Fibroblast of upper back skin (primary cell): ENCODE results near the gene PTPN14.
A peak's percentile ranks its signal among the peaks of the same experiment; 100 is the strongest.

Experiments
- DNase-seq: peaks from one replicate; pipeline ENCODE4 v3.0.0-alpha.2; 2013

Gene PTPN14

GRCh38 chr1:214422137-214422671 is 129.2 kb downstream of the PTPN14 start:
- peak; percentile 91 for DNase-seq

GRCh38 chr1:214420833-214421232 is 130.6 kb downstream of the PTPN14 start:
- DNase-seq = no peak

- DNase-seq = no peak
Observed at GRCh38 chr1:214420341-214420740, 131.1 kb downstream of the PTPN14 start.

GRCh38 chr1:214419650-214420049 is 131.8 kb downstream of the PTPN14 start:
- no peak for DNase-seq

GRCh38 chr1:214418391-214418790 is 133.0 kb downstream of the PTPN14 start:
- DNase-seq = no peak

- DNase-seq = no peak
Observed at GRCh38 chr1:214417545-214418210, 133.7 kb downstream of the PTPN14 start.

GRCh38 chr1:214416858-214417257 is 134.5 kb downstream of the PTPN14 start:
- no peak for DNase-seq

GRCh38 chr1:214416417-214416816 is 135.0 kb downstream of the PTPN14 start:
- peak; percentile 81 for DNase-seq

- DNase-seq = no peak
Observed at GRCh38 chr1:214415131-214415530, 136.3 kb downstream of the PTPN14 start.

GRCh38 chr1:214414691-214415090 is 136.7 kb downstream of the PTPN14 start:
- no peak for DNase-seq

GRCh38 chr1:214413315-214413714 is 138.1 kb downstream of the PTPN14 start:
- no peak for DNase-seq

- DNase-seq = peak; percentile 54
Observed at GRCh38 chr1:214404571-214405213, 146.7 kb downstream of the PTPN14 start.

- DNase-seq = peak; percentile 87
Observed at GRCh38 chr1:214404154-214404553, 147.2 kb downstream of the PTPN14 start.

- DNase-seq = no peak
Observed at GRCh38 chr1:214403431-214403830, 148.0 kb downstream of the PTPN14 start.

- no peak for DNase-seq
Observed at GRCh38 chr1:214402613-214403083, 148.8 kb downstream of the PTPN14 start.

GRCh38 chr1:214401666-214402065 is 149.7 kb downstream of the PTPN14 start:
- peak; percentile 76 for DNase-seq

- peak; percentile 88 for DNase-seq
Observed at GRCh38 chr1:214400131-214400530, 151.3 kb downstream of the PTPN14 start.

- DNase-seq = no peak
Observed at GRCh38 chr1:214398490-214398889, 152.9 kb downstream of the PTPN14 start.

- no peak for DNase-seq
Observed at GRCh38 chr1:214397497-214397896, 153.9 kb downstream of the PTPN14 start.

- DNase-seq = peak; percentile 37
Observed at GRCh38 chr1:214396330-214396729, 155.1 kb downstream of the PTPN14 start.

GRCh38 chr1:214394569-214394968 is 156.8 kb downstream of the PTPN14 start:
- peak; percentile 84 for DNase-seq

GRCh38 chr1:214393086-214393485 is 158.3 kb downstream of the PTPN14 start:
- DNase-seq = no peak

- DNase-seq = peak; percentile 44
Observed at GRCh38 chr1:214391873-214392645, 159.3 kb downstream of the PTPN14 start.
